ENCODE measurements around the gene CHD3. TPM values are rescaled to one million over a fixed set of nuclear protein-coding genes. Genes with fewer than 3 reads are reported as not detected.

Gene CHD3
- total and polyA plus RNA-seq, 2 donors (not counting 3 experiments of a cell fraction or from before 2014, with no cell fraction given), result 102 to 185 TPM

GRCh38 chr17:7849130-7849750 is 39.3 kb upstream of the CHD3 start:
- intact Hi-C loops (cut with micrococcal nuclease) (loop anchor here (10.0 kb wide), 1 partner anchor 234 kb away; the partner anchor contains the start of gene FXR2), dilution Hi-C loops (cut with MboI; ENCODE audit: extremely low pct_ligation_motif_present, low sequenced_read_pairs) (no loop called here)
- H3K27me3 ChIP-seq (ENCODE audit: control insufficient read depth in 2 of 2, insufficient read depth in 2 of 2, low read length in 2 of 2), result no peaks in the 10 kb centered on the region
- TF ChIP-seq JUN (IDR thresholded peaks at IDR 0.05; ENCODE audit: borderline replicate concordance, insufficient read depth, insufficient read length, low read depth), result no peak
- H3K4me2 ChIP-seq (ENCODE audit: insufficient read depth, low read length), result no peak overlapping the region
- H3K27ac ChIP-seq (ENCODE audit: insufficient read depth, low read depth, low read length), result no peak overlapping the region
- POLR2A ChIA-PET, result no interaction called here
- no peak for DNase-seq (ENCODE audit: low read depth, low spot score)
- H3K4me1 ChIP-seq (ENCODE audit: control insufficient read depth, extremely low read depth, insufficient read depth, low read length), result peaks cover 4% of the 10 kb centered on the region
- BruUV-seq (replicated peaks), result no TSS peak
- CTCF ChIA-PET, result interaction anchor here (0.7 to 1.0 kb wide), 2 partner anchors 14 to 141 kb away, joined by 3 to 5 read pairs; no protein-coding TSS in a partner anchor
- no peak overlapping the region for H3K4me3 ChIP-seq (replicated peaks in 1 of 3; ENCODE audit: insufficient read depth in 1 of 3, low read depth in 1 of 3, low read length in 3 of 3)
- peaks cover 6 to 46% of the 10 kb centered on the region in 2 experiments for H3K36me3 ChIP-seq (ENCODE audit: control insufficient read depth in 2 of 2, extremely low read depth in 1 of 2, insufficient read depth in 2 of 2, low read length in 2 of 2)
- H3K9me3 ChIP-seq (replicated peaks; ENCODE audit: control insufficient read depth, insufficient read depth, low read length), result no peaks in the 10 kb centered on the region
- H2AFZ ChIP-seq (ENCODE audit: low read depth, low read length), result no peak overlapping the region
- no peak for FAIRE-seq
- no peaks in the 10 kb centered on the region for H4K20me1 ChIP-seq (replicated peaks; ENCODE audit: control insufficient read depth, extremely low read depth, insufficient read depth, low read length)
- no peak overlapping the region for H3K9ac ChIP-seq (replicated peaks; ENCODE audit: extremely low read depth, insufficient read depth, low read length)
- peaks cover 7% of the 10 kb centered on the region for H3K79me2 ChIP-seq (ENCODE audit: control insufficient read depth, insufficient read depth, low read length)
- no peaks in the 10 kb centered on the region for H3K9me1 ChIP-seq (replicated peaks; ENCODE audit: control insufficient read depth, extremely low read depth, insufficient read depth, low read length)

- intact Hi-C loops (cut with micrococcal nuclease) (loop anchor here (10.0 kb wide), 2 partner anchors 235 to 825 kb away; partner anchors contain the start of genes BCL6B and FXR2), dilution Hi-C loops (cut with MboI; ENCODE audit: extremely low pct_ligation_motif_present, low sequenced_read_pairs) (no loop called here)
- Histone ChIP-seq H3K9me1 (replicated peaks; ENCODE audit: control insufficient read depth, extremely low read depth, insufficient read depth, low read length) (no peaks in the 10 kb centered on the region), H3K79me2 (ENCODE audit: control insufficient read depth, insufficient read depth, low read length) (peaks cover 6% of the 10 kb centered on the region), H3K36me3 (ENCODE audit: control insufficient read depth in 2 of 2, extremely low read depth in 1 of 2, insufficient read depth in 2 of 2, low read length in 2 of 2) (peaks cover 6 to 46% of the 10 kb centered on the region in 2 experiments), H2AFZ (ENCODE audit: low read depth, low read length) (no peak overlapping the region), H3K9me3 (replicated peaks; ENCODE audit: control insufficient read depth, insufficient read depth, low read length) (no peaks in the 10 kb centered on the region), H4K20me1 (replicated peaks; ENCODE audit: control insufficient read depth, extremely low read depth, insufficient read depth, low read length) (no peaks in the 10 kb centered on the region), H3K27ac (ENCODE audit: insufficient read depth, low read depth, low read length) (no peak overlapping the region), H3K9ac (replicated peaks; ENCODE audit: extremely low read depth, insufficient read depth, low read length) (no peak overlapping the region), H3K4me3 (replicated peaks in 1 of 3; ENCODE audit: insufficient read depth in 1 of 3, low read depth in 1 of 3, low read length in 3 of 3) (no peak overlapping the region), H3K4me2 (ENCODE audit: insufficient read depth, low read length) (no peak overlapping the region), H3K4me1 (ENCODE audit: control insufficient read depth, extremely low read depth, insufficient read depth, low read length) (peaks cover 7% of the 10 kb centered on the region), H3K27me3 (ENCODE audit: control insufficient read depth in 2 of 2, insufficient read depth in 2 of 2, low read length in 2 of 2) (no peaks in the 10 kb centered on the region)
- TF ChIP-seq EZH2 (IDR thresholded peaks at IDR 0.05; ENCODE audit: borderline replicate concordance, low read depth, low read length, severe bottlenecking) (no peak), GATA2 (IDR thresholded peaks at IDR 0.05; ENCODE audit: insufficient read depth, insufficient read length, low read depth, low read length) (no peak), CTCF (IDR thresholded peaks at IDR 0.05; ENCODE audit: extremely low read depth in 1 of 2, insufficient read depth in 1 of 2, low read depth in 1 of 2, low read length in 2 of 2) (no peak), FOS (IDR thresholded peaks at IDR 0.05; ENCODE audit: borderline replicate concordance, insufficient read depth, low read length) (no peak), MAX (IDR thresholded peaks at IDR 0.05; ENCODE audit: insufficient read depth, insufficient read length) (no peak), POLR2AphosphoS5 (IDR thresholded peaks at IDR 0.05; ENCODE audit: insufficient read depth, low read depth, low read length) (no peak), POLR2A (IDR thresholded peaks at IDR 0.05; ENCODE audit: low read depth, low read length) (no peak), MYC (IDR thresholded peaks at IDR 0.05; ENCODE audit: low read depth, low read length) (no peak), JUN (IDR thresholded peaks at IDR 0.05; ENCODE audit: borderline replicate concordance, insufficient read depth, insufficient read length, low read depth) (no peak)
- no TSS peak for BruUV-seq (replicated peaks)
- ChIA-PET CTCF (interaction anchor here (0.7 to 1.8 kb wide), 3 partner anchors 15 to 140 kb away, joined by 3 to 17 read pairs (median 5); no protein-coding TSS in a partner anchor), POLR2A (no interaction called here)
- DNase-seq (ENCODE audit: low read depth, low spot score), result no peak
- FAIRE-seq, result no peak
These were observed 38.7 kb upstream of the CHD3 start for GRCh38 chr17:7849751-7850504.
